Measurements from ENCODE around the gene NDUFA9. TPM values are rescaled to one million over a fixed set of nuclear protein-coding genes. Genes with fewer than 3 reads are reported as not detected.
A peak's percentile ranks its signal among the peaks of the same experiment; 100 is the strongest.

The NDUFA9 gene
- total RNA-seq, 2 experiments from 2014 or later: 72.0 to 123 TPM

- no peaks in the 10 kb centered on the region for H3K4me1 ChIP-seq (ENCODE audit: insufficient read depth, low read length, poor library complexity, severe bottlenecking)
- intact Hi-C loops (cut with micrococcal nuclease; ENCODE audit: unreplicated experiment): no loop called here
- H3K4me3 ChIP-seq (ENCODE audit: low read depth, low read length, poor library complexity, severe bottlenecking): no peak overlapping the region
- DNase-seq (ENCODE audit: low spot score): no peak
- no peaks in the 10 kb centered on the region for H3K9me2 ChIP-seq (ENCODE audit: insufficient read depth, low read length)
- no peak overlapping the region for H3K4me2 ChIP-seq (ENCODE audit: low read length)
- no peak for TF ChIP-seq EZH2phosphoT487 (IDR thresholded peaks at IDR 0.05; ENCODE audit: borderline replicate concordance, low read depth, low read length)
- TF ChIP-seq CTCF (conservative IDR thresholded peaks at IDR 0.05; ENCODE audit: low read length): no peak
- POLR2A ChIA-PET: interaction anchor here (0.5 kb wide), 1 partner anchor 330 kb away, joined by 3 read pairs; no protein-coding TSS in a partner anchor
- H3K36me3 ChIP-seq (ENCODE audit: insufficient read depth, low read length): no peaks in the 10 kb centered on the region
- H2AFZ ChIP-seq (ENCODE audit: low read length): no peak overlapping the region
- no peak overlapping the region for H3K27ac ChIP-seq (ENCODE audit: low read depth, low read length, poor library complexity, severe bottlenecking)
- no peaks in the 10 kb centered on the region for H4K20me1 ChIP-seq (ENCODE audit: insufficient read depth, low read length)
- no peaks in the 10 kb centered on the region for H3K9me3 ChIP-seq (ENCODE audit: low read length)
- CTCF ChIA-PET (ENCODE audit: unreplicated experiment): no interaction called here
- no TSS peak for BruUV-seq (replicated peaks)
- H3K79me2 ChIP-seq (ENCODE audit: insufficient read depth, low read depth, low read length): no peaks in the 10 kb centered on the region
These were observed 18.7 kb upstream of the NDUFA9 start for GRCh38 chr12:4630262-4630661.

GRCh38 chr12:4643747-4644146, 5.2 kb upstream of the NDUFA9 start:
- Histone ChIP-seq H3K4me2 (ENCODE audit: low read length) (peak overlapping the region; percentile 6), H3K9me2 (ENCODE audit: insufficient read depth, low read length) (no peaks in the 10 kb centered on the region), H3K27ac (ENCODE audit: low read depth, low read length, poor library complexity, severe bottlenecking) (no peak overlapping the region), H3K4me1 (ENCODE audit: insufficient read depth, low read length, poor library complexity, severe bottlenecking) (peaks cover 30% of the 10 kb centered on the region), H3K4me3 (ENCODE audit: low read depth, low read length, poor library complexity, severe bottlenecking) (no peak overlapping the region), H3K36me3 (ENCODE audit: insufficient read depth, low read length) (no peaks in the 10 kb centered on the region), H4K20me1 (ENCODE audit: insufficient read depth, low read length) (no peaks in the 10 kb centered on the region; the same call in 1 of the 2 replicates), H3K79me2 (ENCODE audit: insufficient read depth, low read depth, low read length) (no peaks in the 10 kb centered on the region), H2AFZ (ENCODE audit: low read length) (peak overlapping the region; percentile 27; the same call in 1 of the 2 replicates), H3K9me3 (ENCODE audit: low read length) (no peaks in the 10 kb centered on the region)
- TF ChIP-seq CTCF (conservative IDR thresholded peaks at IDR 0.05; ENCODE audit: low read length) (no peak), EZH2phosphoT487 (IDR thresholded peaks at IDR 0.05; ENCODE audit: borderline replicate concordance, low read depth, low read length) (no peak)
- ChIA-PET CTCF (ENCODE audit: unreplicated experiment) (interaction anchor here (0.5 kb wide), 1 partner anchor 109 kb away, joined by 3 read pairs; no protein-coding TSS in a partner anchor), POLR2A (interaction anchor here (0.6 to 2.1 kb wide), 6 partner anchors 8 to 51 kb away, joined by 4 to 6 read pairs (median 4); no protein-coding TSS in a partner anchor)
- peak; percentile 49 for DNase-seq (ENCODE audit: low spot score)
- intact Hi-C loops (cut with micrococcal nuclease; ENCODE audit: unreplicated experiment): no loop called here
- BruUV-seq (replicated peaks): no TSS peak

- Histone ChIP-seq H3K79me2 (ENCODE audit: insufficient read depth, low read depth, low read length) (peaks cover 10% of the 10 kb centered on the region), H4K20me1 (ENCODE audit: insufficient read depth, low read length) (no peaks in the 10 kb centered on the region; the same call in 1 of the 2 replicates), H3K9me2 (ENCODE audit: insufficient read depth, low read length) (no peaks in the 10 kb centered on the region), H3K4me1 (ENCODE audit: insufficient read depth, low read length, poor library complexity, severe bottlenecking) (peaks cover 33% of the 10 kb centered on the region), H3K4me2 (ENCODE audit: low read length) (no peak overlapping the region), H3K4me3 (ENCODE audit: low read depth, low read length, poor library complexity, severe bottlenecking) (no peak overlapping the region), H3K9me3 (ENCODE audit: low read length) (no peaks in the 10 kb centered on the region), H2AFZ (ENCODE audit: low read length) (no peak overlapping the region), H3K36me3 (ENCODE audit: insufficient read depth, low read length) (no peaks in the 10 kb centered on the region), H3K27ac (ENCODE audit: low read depth, low read length, poor library complexity, severe bottlenecking) (no peak overlapping the region)
- TF ChIP-seq EZH2phosphoT487 (IDR thresholded peaks at IDR 0.05; ENCODE audit: borderline replicate concordance, low read depth, low read length): no peak
- no peak for TF ChIP-seq CTCF (conservative IDR thresholded peaks at IDR 0.05; ENCODE audit: low read length)
- DNase-seq (ENCODE audit: low spot score): no peak
- ChIA-PET CTCF (ENCODE audit: unreplicated experiment) (no interaction called here), POLR2A (interaction anchor here (1.3 to 2.1 kb wide), 3 partner anchors 10 to 52 kb away, joined by 4 to 6 read pairs (median 5); no protein-coding TSS in a partner anchor)
- intact Hi-C loops (cut with micrococcal nuclease; ENCODE audit: unreplicated experiment): no loop called here
- no TSS peak for BruUV-seq (replicated peaks)
These were observed 3.9 kb upstream of the NDUFA9 start for GRCh38 chr12:4645023-4645422.
